B cell (primary cell): Measurements from ENCODE around the gene DNAH11. TPM values are rescaled to one million over a fixed set of nuclear protein-coding genes. Genes with fewer than 3 reads are reported as not detected.

Experiments used
- ATAC-seq: fragments of 200-7000 bp; cut with Tn5 transposase; one replicate; pipeline ENCODE4 v1.10.0; 2021; ENCODE audit warnings: low read depth, mild to moderate bottlenecking, moderate number of reproducible peaks, moderate library complexity
- CTCF ChIA-PET: fragments of 350-600 bp; sonication (Branson Sonifier 250); formaldehyde crosslinking; loops from one replicate; lab custom pipeline; 2021; ENCODE audit warnings: antibody characterized with exemption, inconsistent platforms; lab: Charles Lee
- POLR2A ChIA-PET: fragments of 350-600 bp; sonication (Branson Sonifier 250); formaldehyde crosslinking; loops from one replicate; lab custom pipeline; 2021; ENCODE audit warnings: antibody characterized with exemption; lab: Charles Lee
- DNase-seq: peaks from one replicate; pipeline ENCODE4 v3.0.0; 2013
- H2AFZ ChIP-seq: 2 replicates; pipeline ENCODE4 v1.6.1; 2012; ENCODE audit warnings: mild to moderate bottlenecking, low read depth, low read length; ENCODE audit not compliant: insufficient read depth, poor library complexity, severe bottlenecking
- H3K27ac ChIP-seq, 2 donors: 1 replicate in 1 of 2; 2 replicates in 1 of 2; pipeline ENCODE4 v1.5.1; 2012 to 2013; ENCODE audit warnings: low read length in 2 of 2, mild to moderate bottlenecking in 2 of 2, moderate library complexity in 1 of 2
- H3K27me3 ChIP-seq, 4 experiments: fragments of 200-600 bp in 1 of 4; sonication (generic) in 1 of 4; replicated peaks in 1 of 4; 1 replicate in 2 of 4; 2 replicates in 2 of 4; pipeline versions ENCODE4 v1.6.1 to v1.7.0; 2013 to 2016; ENCODE audit warnings: low read length in 3 of 4, mild to moderate bottlenecking in 2 of 4, mixed read lengths in 1 of 4, moderate library complexity in 1 of 4; ENCODE audit not compliant: insufficient read depth in 4 of 4, control insufficient read depth in 3 of 4; ENCODE audit errors: control extremely low read depth in 1 of 4
- H3K36me3 ChIP-seq, 2 experiments: replicated peaks in 1 of 2; 1 replicate in 1 of 2; 2 replicates in 1 of 2; pipeline versions ENCODE4 v1.6.1 to v1.7.1; 2013; ENCODE audit warnings: low read length in 1 of 2; ENCODE audit not compliant: insufficient read depth in 2 of 2, control insufficient read depth in 1 of 2; ENCODE audit errors: control extremely low read depth in 1 of 2, extremely low read depth in 1 of 2
- H3K4me1 ChIP-seq, 2 donors: fragments of 200-600 bp in 1 of 2; sonication (generic) in 1 of 2; 1 replicate in 1 of 2; 2 replicates in 1 of 2; pipeline versions ENCODE4 v1.5.1 to v1.6.1; 2013 to 2017; ENCODE audit warnings: low read length in 2 of 2; ENCODE audit not compliant: control insufficient read depth in 2 of 2, insufficient read depth in 2 of 2
- H3K4me2 ChIP-seq: replicated peaks from 2 replicates; pipeline ENCODE3; 2012; ENCODE audit warnings: mild to moderate bottlenecking, low read depth, low read length; ENCODE audit not compliant: poor library complexity, severe bottlenecking
- H3K4me3 ChIP-seq, 5 experiments: fragments of 200-600 bp in 1 of 5; sonication (generic) in 1 of 5; 1 replicate in 3 of 5; 2 replicates in 2 of 5; pipeline versions ENCODE4 v1.5.1 to v1.7.0; 2011 to 2016; ENCODE audit warnings: low read length in 4 of 5, mild to moderate bottlenecking in 4 of 5, low read depth in 2 of 5, control low read depth in 1 of 5, moderate library complexity in 1 of 5; ENCODE audit not compliant: insufficient read depth in 1 of 5; ENCODE audit errors: control extremely low read depth in 1 of 5, extremely low read depth in 1 of 5
- H3K79me2 ChIP-seq: fragments of 200-600 bp; sonication (generic); one replicate; pipeline ENCODE4 v1.6.0; 2016; ENCODE audit warnings: low read length; ENCODE audit not compliant: control insufficient read depth, insufficient read depth
- H3K9ac ChIP-seq: fragments of 200-600 bp; sonication (generic); 2 replicates; pipeline ENCODE4 v1.6.1; 2017; ENCODE audit warnings: mild to moderate bottlenecking, low read length, moderate library complexity
- H3K9me3 ChIP-seq, 3 donors: one replicate each; pipeline versions ENCODE4 v1.6.1 to v1.7.1; 2013; ENCODE audit warnings: low read length in 2 of 3; ENCODE audit not compliant: control insufficient read depth in 2 of 3, insufficient read depth in 1 of 3; ENCODE audit errors: control extremely low read depth in 1 of 3
- H4K20me1 ChIP-seq: 2 replicates; pipeline ENCODE4 v1.6.0; 2012; ENCODE audit warnings: mild to moderate bottlenecking, low read length; ENCODE audit not compliant: insufficient read depth, control insufficient read depth, poor library complexity, severe bottlenecking
- H3K27ac Mint-ChIP-seq: one replicate; pipeline ENCODE4 v1.8.0; 2021; ENCODE audit warnings: mixed read lengths
- H3K27me3 Mint-ChIP-seq: one replicate; pipeline ENCODE4 v1.8.0; 2021; ENCODE audit warnings: mixed read lengths
- H3K4me1 Mint-ChIP-seq: one replicate; pipeline ENCODE4 v1.8.0; 2021; ENCODE audit warnings: mixed read lengths
- H3K4me3 Mint-ChIP-seq: one replicate; pipeline ENCODE4 v1.8.0; 2021; ENCODE audit warnings: mixed read lengths
- H3K9me3 Mint-ChIP-seq: one replicate; pipeline ENCODE4 v1.8.0; 2022; ENCODE audit warnings: mixed read lengths; ENCODE audit not compliant: insufficient read depth
- CTCF ChIP-seq: fragments of 200-600 bp; IDR thresholded peaks from one replicate; pipeline ENCODE4 v1.8.0; 2022; ENCODE audit warnings: antibody characterized with exemption, mild to moderate bottlenecking
- EZH2 ChIP-seq: IDR thresholded peaks from 2 replicates; pipeline ENCODE4 v1.6.1; 2012; ENCODE audit warnings: borderline replicate concordance, low read depth, mild to moderate bottlenecking, moderate library complexity, low read length; ENCODE audit not compliant: insufficient read depth, poor library complexity, severe bottlenecking
- WGBS: methylation state at CpG from one replicate; pipeline ENCODE4 v1.1.5; 2013; ENCODE audit warnings: missing lambda C conversion rate; ENCODE audit not compliant: insufficient coverage; 5-methylcytosine and 5-hydroxymethylcytosine counted together
- intact Hi-C: fragments of 100-400 bp; cut with micrococcal nuclease; formaldehyde crosslinking; loops from one replicate; pipeline ENCODE4 v1.10.0; 2022
- polyA plus RNA-seq: library from polyadenylated mRNA; depleted of rRNA; stranded (reverse); fragments of >200 nt; gene quantifications from 2 replicates; pipeline ENCODE4 v1.2.3, GENCODE V29; 2012
- total RNA-seq, 2 donors: library from RNA; stranded (reverse); fragments of 120-200 nt in 1 of 2; gene quantifications; 1 replicate in 1 of 2; 2 replicates in 1 of 2; pipeline versions ENCODE4 v1.2.3 to v1.2.4, GENCODE V29; 2013 to 2022

The DNAH11 gene
- total and polyA plus RNA-seq, 2 donors (not counting 1 experiment from before 2014, with no cell fraction given) = not detected

- CTCF ChIA-PET = no interaction called here
- no peaks in the 10 kb centered on the region for H4K20me1 ChIP-seq
- intact Hi-C loops = no loop called here
These were observed 163.3 kb downstream of the DNAH11 start for GRCh38 chr7:21706131-21706530.

DNA sequence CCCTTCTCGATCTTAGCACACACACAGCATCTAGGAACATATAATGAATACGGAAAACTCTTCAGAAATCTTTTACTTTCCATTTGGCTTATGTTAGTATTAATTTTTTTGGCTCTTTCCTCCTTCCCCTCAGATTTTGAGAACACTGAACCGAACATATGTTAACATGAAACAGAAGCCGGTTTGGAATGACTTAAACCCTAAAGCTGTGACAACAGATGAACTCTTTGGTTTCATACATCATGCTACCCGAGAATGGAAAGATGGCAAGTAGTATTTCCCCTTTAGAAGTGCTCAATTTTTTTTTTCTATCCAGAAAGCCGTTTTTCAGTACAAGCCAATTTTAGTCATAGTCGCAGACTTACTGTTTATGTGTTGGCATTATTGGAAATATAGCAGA, 164.7 kb downstream of the DNAH11 start:
- H3K4me3 ChIP-seq = no peak overlapping the region
- CTCF ChIA-PET = no interaction called here
- no peaks in the 10 kb centered on the region for H3K79me2 ChIP-seq
- H3K27ac ChIP-seq = no peak overlapping the region
- intact Hi-C loops = no loop called here
- Mint-ChIP-seq H3K27me3 (peaks cover 15% of the 10 kb centered on the region), H3K4me3 (no peak overlapping the region), H3K4me1 (no peaks in the 10 kb centered on the region), H3K9me3 (peaks cover 2% of the 10 kb centered on the region), H3K27ac (no peak overlapping the region)
- TF ChIP-seq CTCF (no peak), EZH2 (no peak)
- no peak overlapping the region for H3K4me2 ChIP-seq
- DNase-seq (no peak), ATAC-seq (no peak)
- no peaks in the 10 kb centered on the region for H3K9me3 ChIP-seq
- H3K27me3 ChIP-seq = no peaks in the 10 kb centered on the region
- H2AFZ ChIP-seq = no peak overlapping the region
- H3K9ac ChIP-seq = no peak overlapping the region
- no peaks in the 10 kb centered on the region for H4K20me1 ChIP-seq
- POLR2A ChIA-PET = no interaction called here
- H3K36me3 ChIP-seq = no peaks in the 10 kb centered on the region
- 100% methylated on average over 1 of the region's 7 CpGs for WGBS
- H3K4me1 ChIP-seq = no peaks in the 10 kb centered on the region

More at GRCh38 chr7:21706131-21706530, 163.3 kb downstream of the DNAH11 start:
- Histone ChIP-seq H3K27me3 (no peaks in the 10 kb centered on the region), H3K9me3 (no peaks in the 10 kb centered on the region), H3K4me2 (no peak overlapping the region), H3K36me3 (no peaks in the 10 kb centered on the region), H3K9ac (no peak overlapping the region), H3K79me2 (no peaks in the 10 kb centered on the region), H3K4me1 (no peaks in the 10 kb centered on the region), H3K4me3 (no peak overlapping the region), H2AFZ (no peak overlapping the region), H3K27ac (no peak overlapping the region)
- Mint-ChIP-seq H3K27me3 (peaks cover 18% of the 10 kb centered on the region), H3K4me1 (no peaks in the 10 kb centered on the region), H3K4me3 (no peak overlapping the region), H3K27ac (no peak overlapping the region), H3K9me3 (peaks cover 2% of the 10 kb centered on the region)
- POLR2A ChIA-PET = no interaction called here
- ATAC-seq (no peak), DNase-seq (no peak)
- TF ChIP-seq CTCF (no peak), EZH2 (no peak)
- 90% methylated on average over 2 of the region's 3 CpGs for WGBS
